Right lobe of liver (tissue), 6 donors: ENCODE measurements around the gene WSCD2. TPM values are rescaled to one million over a fixed set of nuclear protein-coding genes. Genes with fewer than 3 reads are reported as not detected.

Experiments used
- ATAC-seq, 4 donors: fragments of 200-7000 bp; cut with Tn5 transposase; one replicate each; pipeline ENCODE4 v1.9.1; 2020; ENCODE audit warnings: mild to moderate bottlenecking in 4 of 4, moderate library complexity in 4 of 4
- DNase-seq, 3 donors: peaks; one replicate each; pipeline ENCODE4 v3.0.0-alpha.2; 2020
- H3K27ac ChIP-seq, 3 donors: fragments of 200-600 bp; one replicate each; pipeline ENCODE4 v1.8.0; 2022
- H3K27me3 ChIP-seq, 2 donors: fragments of 200-600 bp; one replicate each; pipeline ENCODE4 v1.8.0; 2022
- H3K36me3 ChIP-seq, 4 donors: fragments of 200-600 bp; sonication (generic) in 1 of 4; one replicate each; pipeline versions ENCODE4 v1.5.1 to v1.8.0; 2017 to 2022; ENCODE audit warnings: control low read depth in 1 of 4
- H3K4me1 ChIP-seq, 4 donors: fragments of 200-600 bp; sonication (generic) in 1 of 4; one replicate each; pipeline versions ENCODE4 v1.5.1 to v1.8.0; 2017 to 2022; ENCODE audit warnings: control low read depth in 1 of 4
- H3K4me3 ChIP-seq, 3 donors: fragments of 200-600 bp; one replicate each; pipeline ENCODE4 v1.8.0; 2022
- H3K9me3 ChIP-seq, 4 donors: fragments of 200-600 bp; sonication (generic) in 1 of 4; one replicate each; pipeline versions ENCODE4 v1.5.1 to v1.8.0; 2017 to 2022; ENCODE audit warnings: control low read depth in 1 of 4
- POLR2A ChIP-seq: fragments of 450-650 bp; IDR thresholded peaks from one replicate; pipeline ENCODE4 v1.6.1; 2017; ENCODE audit warnings: antibody characterized with exemption, mild to moderate bottlenecking
- WGBS: methylation state at CpG from one replicate; pipeline ENCODE4 v1.1.6; 2018; ENCODE audit warnings: low coverage, low lambda C conversion rate; ENCODE audit not compliant: insufficient coverage; ENCODE audit errors: missing lambda C conversion rate; 5-methylcytosine and 5-hydroxymethylcytosine counted together
- intact Hi-C, 2 donors: fragments of 100-400 bp; cut with DNase I; formaldehyde crosslinking; loops; one replicate each; pipeline versions ENCODE4 v1.11.2 to v1.14.1; 2022
- total RNA-seq, 6 experiments: library from RNA; depleted of rRNA in 2 of 6; stranded (reverse); fragments of >200 nt in 2 of 6; fragmentation: NEBNext Ultra II Directional in 3 of 6; extraction: Animal tissue kit (Norgen Biotek cat#: 25700) in 3 of 6; gene quantifications; one replicate each; pipeline versions ENCODE4 v1.1.0 to v1.2.4, GENCODE V29; 2016 to 2023
- TF ChIP-seq, protein P1 (sequence below), 4 donors: fragments of 200-600 bp in 3 of 4; fragments of 450-650 bp in 1 of 4; IDR thresholded peaks; one replicate each; pipeline versions ENCODE4 v1.5.1 to v1.8.0; 2016 to 2022; ENCODE audit warnings: antibody characterized with exemption in 4 of 4, mild to moderate bottlenecking in 2 of 4
- donor health status: DM: no; HTN: yes; CAD: no.
- donor health status: DM: no; HTN: no; CAD: no.
- donor health status: DM: no; HTN: no; CAD: no.
- donor health status: DM: no; HTN: yes; CAD: no.
- donor health status: DM: no; HTN: yes; CAD: no.

The WSCD2 gene
- total RNA-seq, 6 experiments from 2014 or later = not detected

DNA sequence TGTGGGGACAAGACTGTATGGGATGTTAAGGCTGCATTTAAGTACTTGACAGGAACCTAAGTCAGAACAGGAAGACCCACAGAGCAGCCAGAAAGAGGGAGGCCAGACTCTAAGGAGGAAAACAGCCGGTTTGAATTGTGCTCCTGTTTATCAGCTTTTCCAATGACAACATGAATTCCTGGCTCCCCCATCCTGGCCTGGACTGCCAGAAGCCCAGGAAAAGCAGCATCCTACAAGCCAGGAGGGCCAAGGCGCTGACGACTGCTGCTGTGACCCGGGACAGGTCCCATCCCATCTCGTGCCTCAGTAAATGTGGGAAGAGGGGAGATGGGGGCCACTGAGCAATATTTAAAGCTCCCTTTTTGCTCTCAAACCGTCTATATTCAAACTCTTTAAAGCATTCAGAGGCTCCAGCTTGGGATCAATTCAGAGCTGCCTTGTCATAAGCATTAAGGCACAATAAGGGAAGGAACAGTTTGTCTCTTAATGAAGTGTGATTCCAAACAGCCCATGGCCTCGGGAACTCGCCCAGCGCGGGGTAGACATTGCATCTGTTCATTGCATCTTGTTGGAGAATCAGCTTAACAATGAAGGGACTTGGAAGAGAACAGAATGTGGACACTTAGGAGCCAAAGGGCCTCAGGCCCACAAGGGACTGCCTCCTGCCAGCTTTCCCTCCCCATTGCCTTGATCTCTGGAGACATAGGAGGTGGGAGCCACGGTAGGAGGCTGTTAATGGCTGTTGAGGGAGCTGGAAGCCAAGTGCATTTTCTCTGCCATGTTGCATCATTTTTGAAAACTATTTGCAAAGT, 160.5 kb downstream of the WSCD2 start:
- Histone ChIP-seq H3K4me3 (no peak overlapping the region), H3K9me3 (no peaks in the 10 kb centered on the region), H3K27me3 (no peaks in the 10 kb centered on the region), H3K36me3 (no peaks in the 10 kb centered on the region), H3K27ac (no peak overlapping the region), H3K4me1 (no peaks in the 10 kb centered on the region)
- DNase-seq (no peak), ATAC-seq (no peak)
- TF ChIP-seq POLR2A = no peak
- TF ChIP-seq, protein P1, sequence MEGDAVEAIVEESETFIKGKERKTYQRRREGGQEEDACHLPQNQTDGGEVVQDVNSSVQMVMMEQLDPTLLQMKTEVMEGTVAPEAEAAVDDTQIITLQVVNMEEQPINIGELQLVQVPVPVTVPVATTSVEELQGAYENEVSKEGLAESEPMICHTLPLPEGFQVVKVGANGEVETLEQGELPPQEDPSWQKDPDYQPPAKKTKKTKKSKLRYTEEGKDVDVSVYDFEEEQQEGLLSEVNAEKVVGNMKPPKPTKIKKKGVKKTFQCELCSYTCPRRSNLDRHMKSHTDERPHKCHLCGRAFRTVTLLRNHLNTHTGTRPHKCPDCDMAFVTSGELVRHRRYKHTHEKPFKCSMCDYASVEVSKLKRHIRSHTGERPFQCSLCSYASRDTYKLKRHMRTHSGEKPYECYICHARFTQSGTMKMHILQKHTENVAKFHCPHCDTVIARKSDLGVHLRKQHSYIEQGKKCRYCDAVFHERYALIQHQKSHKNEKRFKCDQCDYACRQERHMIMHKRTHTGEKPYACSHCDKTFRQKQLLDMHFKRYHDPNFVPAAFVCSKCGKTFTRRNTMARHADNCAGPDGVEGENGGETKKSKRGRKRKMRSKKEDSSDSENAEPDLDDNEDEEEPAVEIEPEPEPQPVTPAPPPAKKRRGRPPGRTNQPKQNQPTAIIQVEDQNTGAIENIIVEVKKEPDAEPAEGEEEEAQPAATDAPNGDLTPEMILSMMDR (IDR thresholded peaks at IDR 0.05) = no peak
- WGBS = 36% methylated on average over 11 of the region's 11 CpGs
- intact Hi-C loops = no loop called here

DNA sequence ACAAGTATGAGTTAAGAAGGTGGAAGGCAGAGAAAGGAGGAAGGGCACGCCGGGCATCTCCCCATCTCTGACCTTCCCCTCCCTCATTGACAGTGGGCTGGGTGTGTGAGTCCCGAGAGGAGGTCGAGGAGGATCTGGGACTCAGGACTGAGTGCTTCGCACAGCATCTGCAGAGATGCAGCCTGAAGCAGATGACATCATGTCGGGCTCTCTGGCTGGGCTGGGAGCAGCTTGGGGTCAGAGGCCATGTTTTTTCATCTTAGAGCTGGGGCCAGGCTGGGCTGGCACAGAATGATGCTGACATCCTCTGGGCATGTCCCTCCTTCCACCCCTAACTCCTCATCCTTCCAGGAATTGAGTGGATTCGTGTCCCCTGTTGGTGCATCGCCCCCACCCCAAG, 166.6 kb downstream of the WSCD2 start:
- H3K36me3 ChIP-seq = no peaks in the 10 kb centered on the region
- ATAC-seq (peak in 3 of 4 donors; percentile 8 to 21 (median 19)), DNase-seq (no peak)
- intact Hi-C loops = no loop called here
- no peak overlapping the region for H3K4me3 ChIP-seq
- no peaks in the 10 kb centered on the region for H3K27me3 ChIP-seq
- TF ChIP-seq, protein P1 (IDR thresholded peaks at IDR 0.05) = no peak
- no peak for TF ChIP-seq POLR2A
- no peaks in the 10 kb centered on the region for H3K4me1 ChIP-seq
- H3K27ac ChIP-seq = no peak overlapping the region
- no peaks in the 10 kb centered on the region for H3K9me3 ChIP-seq
- 61% methylated on average over 5 of the region's 8 CpGs for WGBS

DNA sequence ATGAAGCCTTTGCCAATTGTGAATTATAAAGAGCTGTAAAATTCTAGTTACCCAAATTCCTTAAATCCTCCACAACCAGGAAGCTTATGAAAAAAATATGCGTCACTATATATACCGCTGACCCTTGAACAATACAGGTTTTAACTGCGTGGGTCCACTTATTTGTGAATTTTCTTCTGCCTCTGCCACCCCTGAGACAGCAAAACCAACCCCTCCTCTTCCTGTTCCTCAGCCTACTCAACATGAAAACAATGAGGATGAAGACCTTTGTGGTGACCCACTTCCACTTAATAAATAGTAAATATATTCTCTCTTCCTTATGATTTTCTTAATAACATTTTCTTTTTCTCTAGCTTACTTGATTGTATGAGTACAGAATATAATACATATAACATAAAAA, 167.9 kb downstream of the WSCD2 start:
- TF ChIP-seq POLR2A = no peak
- TF ChIP-seq, protein P1 (IDR thresholded peaks at IDR 0.05) = no peak
- DNase-seq (no peak), ATAC-seq (peak; percentile 16 to 62 (median 40))
- Histone ChIP-seq H3K27me3 (no peaks in the 10 kb centered on the region), H3K27ac (no peak overlapping the region), H3K4me3 (no peak overlapping the region), H3K4me1 (no peaks in the 10 kb centered on the region), H3K36me3 (no peaks in the 10 kb centered on the region), H3K9me3 (no peaks in the 10 kb centered on the region)
- intact Hi-C loops = no loop called here
- 34% methylated on average over 3 of the region's 3 CpGs for WGBS

DNA sequence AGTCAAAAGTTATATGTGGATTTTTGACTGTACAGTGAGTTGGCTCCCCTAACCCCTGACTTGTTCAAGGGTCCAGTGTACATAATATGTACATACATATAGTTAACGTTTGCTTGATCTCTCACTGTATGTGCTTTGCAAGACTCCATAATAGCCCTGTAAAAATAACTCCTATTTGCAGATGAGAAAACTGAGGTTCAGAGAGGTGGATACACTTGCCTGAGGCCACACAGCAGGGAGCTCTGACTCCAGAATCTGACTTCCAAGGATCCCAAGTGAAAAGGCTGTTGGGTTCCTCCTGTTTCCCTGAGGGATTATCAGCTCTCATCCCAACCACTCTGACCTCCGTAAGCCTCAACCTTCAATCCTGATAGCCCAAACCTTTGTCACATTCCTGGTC, 168.3 kb downstream of the WSCD2 start:
- Histone ChIP-seq H3K4me3 (no peak overlapping the region), H3K4me1 (no peaks in the 10 kb centered on the region)
- ATAC-seq = no peak

More for the DNA sequence above, 168.3 kb downstream of the WSCD2 start:
- TF ChIP-seq, protein P1 (IDR thresholded peaks at IDR 0.05) = no peak
- no peak for TF ChIP-seq POLR2A
- H3K27ac ChIP-seq = no peak overlapping the region
- intact Hi-C loops = no loop called here
- DNase-seq = no peak
- H3K36me3 ChIP-seq = no peaks in the 10 kb centered on the region
- WGBS = 75% methylated on average over 2 of the region's 2 CpGs
- no peaks in the 10 kb centered on the region for H3K27me3 ChIP-seq
- no peaks in the 10 kb centered on the region for H3K9me3 ChIP-seq
